Activated CD4-positive, CD25-positive, alpha-beta regulatory T cell treated with anti-CD3 and anti-CD28 coated beads, Interleukin-2, amount 50 U/mL, for 16 hours (primary cell): ENCODE results near the gene ADH1A.
"Not testable (repeated sequence)": the region's sequence is repeated elsewhere in the genome, so short reads cannot be mapped to it uniquely, and the experiment has no call there.

Experiments used
- DNase-seq: peaks from one replicate; pipeline ENCODE4 v3.0.0-alpha.2; 2020; ENCODE audit warnings: low read depth, low spot score

ADH1A gene

GRCh38 chr4:99281261-99281660, 9.5 kb downstream of the ADH1A start:
- no peak for DNase-seq

- no peak for DNase-seq
Measured at GRCh38 chr4:99276417-99276816, 14.4 kb downstream of the ADH1A start.

- no peak for DNase-seq
Measured at GRCh38 chr4:99275885-99276284, 14.9 kb downstream of the ADH1A start.

GRCh38 chr4:99275050-99275449, 15.7 kb downstream of the ADH1A start:
- DNase-seq: no peak

GRCh38 chr4:99273704-99274103, 17.1 kb downstream of the ADH1A start:
- DNase-seq: no peak

- no peak for DNase-seq
Measured at GRCh38 chr4:99264927-99265326, 25.9 kb downstream of the ADH1A start.

GRCh38 chr4:99252746-99253145, 38.0 kb downstream of the ADH1A start:
- no peak for DNase-seq

- no peak for DNase-seq
Measured at GRCh38 chr4:99248714-99249113, 42.1 kb downstream of the ADH1A start.

- DNase-seq: no peak
Measured at GRCh38 chr4:99235955-99236354, 54.8 kb downstream of the ADH1A start.

GRCh38 chr4:99234331-99235010, 56.3 kb downstream of the ADH1A start:
- no peak for DNase-seq

GRCh38 chr4:99233397-99233796, 57.4 kb downstream of the ADH1A start:
- DNase-seq: not testable (repeated sequence)

- not testable (repeated sequence) for DNase-seq
Measured at GRCh38 chr4:99228706-99229105, 62.1 kb downstream of the ADH1A start.

GRCh38 chr4:99227646-99228045, 63.1 kb downstream of the ADH1A start:
- not testable (repeated sequence) for DNase-seq
